SK-N-SH treated with all-trans-retinoic acid at 6 μM for 48 hours (cell line): ENCODE data around the gene DEGS2.

Source experiments
- ATAC-seq: fragments of 200-7000 bp; cut with Tn5 transposase; 3 replicates; pipeline ENCODE4 v1.9.1; 2020; ENCODE audit warnings: mild to moderate bottlenecking, moderate library complexity
- ARNTL ChIP-seq: fragments of 450-650 bp; formaldehyde crosslinking; IDR thresholded peaks from 2 replicates; pipeline ENCODE4 v1.5.0; 2020; ENCODE audit warnings: low read depth, mild to moderate bottlenecking, moderate library complexity, borderline replicate concordance
- BACH2 ChIP-seq: fragments of 250-450 bp; sonication (Bioruptor Pico); IDR thresholded peaks from 2 replicates; pipeline ENCODE4 v1.9.0; 2021; ENCODE audit warnings: mild to moderate bottlenecking, borderline replicate concordance
- CSDC2 ChIP-seq: fragments of 250-450 bp; sonication (Bioruptor Pico); IDR thresholded peaks from 2 replicates; pipeline ENCODE4 v1.5.0; 2020; ENCODE audit warnings: mild to moderate bottlenecking, moderate library complexity
- ESRRG ChIP-seq: fragments of 250-450 bp; sonication (Bioruptor Pico); IDR thresholded peaks from 2 replicates; pipeline ENCODE4 v1.6.1; 2021; ENCODE audit warnings: mild to moderate bottlenecking
- GLIS3 ChIP-seq: fragments of 250-450 bp; sonication (Bioruptor Pico); IDR thresholded peaks from 2 replicates; pipeline ENCODE4 v1.5.0; 2020; ENCODE audit warnings: mild to moderate bottlenecking, moderate library complexity
- ISL1 ChIP-seq: fragments of 250-450 bp; sonication (Bioruptor Pico); IDR thresholded peaks from 2 replicates; pipeline ENCODE4 v2.1.2; 2022; ENCODE audit warnings: mild to moderate bottlenecking, moderate library complexity
- PATZ1 ChIP-seq: fragments of 250-450 bp; sonication (Bioruptor Pico); IDR thresholded peaks from 2 replicates; pipeline ENCODE4 v1.8.0; 2020; ENCODE audit warnings: mild to moderate bottlenecking, moderate library complexity, borderline replicate concordance
- POU6F1 ChIP-seq: fragments of 250-450 bp; sonication (Bioruptor Pico); IDR thresholded peaks from 2 replicates; pipeline ENCODE4 v1.8.0; 2021; ENCODE audit warnings: low read depth, mild to moderate bottlenecking, moderate library complexity, borderline replicate concordance
- PPARA ChIP-seq: fragments of 250-450 bp; sonication (Bioruptor Pico); IDR thresholded peaks from 2 replicates; pipeline ENCODE4 v1.5.0; 2020; ENCODE audit warnings: mild to moderate bottlenecking, borderline replicate concordance
- RARB ChIP-seq: fragments of 250-450 bp; sonication (Bioruptor Pico); IDR thresholded peaks from 2 replicates; pipeline ENCODE4 v1.8.0; 2021; ENCODE audit warnings: mild to moderate bottlenecking, moderate library complexity
- SNAI2 ChIP-seq: fragments of 250-450 bp; sonication (Bioruptor Pico); IDR thresholded peaks from 2 replicates; pipeline ENCODE4 v1.5.0; 2020; ENCODE audit warnings: mild to moderate bottlenecking, moderate library complexity
- TCF4 ChIP-seq: fragments of 250-450 bp; sonication (Bioruptor Pico); IDR thresholded peaks from 2 replicates; pipeline ENCODE4 v1.8.0; 2021; ENCODE audit warnings: mild to moderate bottlenecking, moderate library complexity, borderline replicate concordance
- ZFP3 ChIP-seq: fragments of 250-450 bp; sonication (Bioruptor Pico); IDR thresholded peaks from 2 replicates; pipeline ENCODE4 v1.5.0; 2020; ENCODE audit warnings: mild to moderate bottlenecking, moderate library complexity
- ZNF8 ChIP-seq: fragments of 450-650 bp; formaldehyde crosslinking; IDR thresholded peaks from 2 replicates; pipeline ENCODE4 v1.5.0; 2020; ENCODE audit warnings: mild to moderate bottlenecking, moderate library complexity
- TF ChIP-seq, protein P1 (sequence below): fragments of 250-450 bp; sonication (Bioruptor Pico); IDR thresholded peaks from 2 replicates; pipeline ENCODE4 v1.5.1; 2020; ENCODE audit warnings: low read depth, mild to moderate bottlenecking, moderate library complexity
- TF ChIP-seq, protein P2 (sequence below): fragments of 250-450 bp; sonication (Bioruptor Pico); IDR thresholded peaks from 2 replicates; pipeline ENCODE4 v1.5.1; 2021; ENCODE audit warnings: mild to moderate bottlenecking, moderate library complexity
- TF ChIP-seq, protein P3 (sequence below): fragments of 250-450 bp; sonication (Bioruptor Pico); IDR thresholded peaks from 2 replicates; pipeline ENCODE4 v1.5.0; 2020; ENCODE audit warnings: mild to moderate bottlenecking, moderate library complexity

DEGS2 gene

GRCh38 chr14:100108840-100109593 is 50.4 kb downstream of the DEGS2 start:
- ATAC-seq = no peak
- TF ChIP-seq ISL1 (CRISPR knock-in tag) (no peak), ARNTL (CRISPR knock-in tag) (no peak), BACH2 (CRISPR knock-in tag) (no peak), ESRRG (CRISPR knock-in tag) (no peak), TCF4 (CRISPR knock-in tag) (no peak), RARB (no peak), ZNF8 (CRISPR knock-in tag) (no peak), PATZ1 (CRISPR knock-in tag) (no peak), PPARA (no peak), SNAI2 (no peak), GLIS3 (CRISPR knock-in tag) (no peak), CSDC2 (CRISPR knock-in tag) (no peak), POU6F1 (CRISPR knock-in tag) (no peak)
- TF ChIP-seq, protein P1, sequence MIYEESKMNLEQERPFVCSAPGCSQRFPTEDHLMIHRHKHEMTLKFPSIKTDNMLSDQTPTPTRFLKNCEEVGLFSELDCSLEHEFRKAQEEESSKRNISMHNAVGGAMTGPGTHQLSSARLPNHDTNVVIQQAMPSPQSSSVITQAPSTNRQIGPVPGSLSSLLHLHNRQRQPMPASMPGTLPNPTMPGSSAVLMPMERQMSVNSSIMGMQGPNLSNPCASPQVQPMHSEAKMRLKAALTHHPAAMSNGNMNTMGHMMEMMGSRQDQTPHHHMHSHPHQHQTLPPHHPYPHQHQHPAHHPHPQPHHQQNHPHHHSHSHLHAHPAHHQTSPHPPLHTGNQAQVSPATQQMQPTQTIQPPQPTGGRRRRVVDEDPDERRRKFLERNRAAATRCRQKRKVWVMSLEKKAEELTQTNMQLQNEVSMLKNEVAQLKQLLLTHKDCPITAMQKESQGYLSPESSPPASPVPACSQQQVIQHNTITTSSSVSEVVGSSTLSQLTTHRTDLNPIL (CRISPR knock-in tag) = no peak
- TF ChIP-seq, protein P2, sequence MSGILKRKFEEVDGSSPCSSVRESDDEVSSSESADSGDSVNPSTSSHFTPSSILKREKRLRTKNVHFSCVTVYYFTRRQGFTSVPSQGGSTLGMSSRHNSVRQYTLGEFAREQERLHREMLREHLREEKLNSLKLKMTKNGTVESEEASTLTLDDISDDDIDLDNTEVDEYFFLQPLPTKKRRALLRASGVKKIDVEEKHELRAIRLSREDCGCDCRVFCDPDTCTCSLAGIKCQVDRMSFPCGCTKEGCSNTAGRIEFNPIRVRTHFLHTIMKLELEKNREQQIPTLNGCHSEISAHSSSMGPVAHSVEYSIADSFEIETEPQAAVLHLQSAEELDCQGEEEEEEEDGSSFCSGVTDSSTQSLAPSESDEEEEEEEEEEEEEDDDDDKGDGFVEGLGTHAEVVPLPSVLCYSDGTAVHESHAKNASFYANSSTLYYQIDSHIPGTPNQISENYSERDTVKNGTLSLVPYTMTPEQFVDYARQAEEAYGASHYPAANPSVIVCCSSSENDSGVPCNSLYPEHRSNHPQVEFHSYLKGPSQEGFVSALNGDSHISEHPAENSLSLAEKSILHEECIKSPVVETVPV (CRISPR knock-in tag) = no peak
- TF ChIP-seq, protein P3, sequence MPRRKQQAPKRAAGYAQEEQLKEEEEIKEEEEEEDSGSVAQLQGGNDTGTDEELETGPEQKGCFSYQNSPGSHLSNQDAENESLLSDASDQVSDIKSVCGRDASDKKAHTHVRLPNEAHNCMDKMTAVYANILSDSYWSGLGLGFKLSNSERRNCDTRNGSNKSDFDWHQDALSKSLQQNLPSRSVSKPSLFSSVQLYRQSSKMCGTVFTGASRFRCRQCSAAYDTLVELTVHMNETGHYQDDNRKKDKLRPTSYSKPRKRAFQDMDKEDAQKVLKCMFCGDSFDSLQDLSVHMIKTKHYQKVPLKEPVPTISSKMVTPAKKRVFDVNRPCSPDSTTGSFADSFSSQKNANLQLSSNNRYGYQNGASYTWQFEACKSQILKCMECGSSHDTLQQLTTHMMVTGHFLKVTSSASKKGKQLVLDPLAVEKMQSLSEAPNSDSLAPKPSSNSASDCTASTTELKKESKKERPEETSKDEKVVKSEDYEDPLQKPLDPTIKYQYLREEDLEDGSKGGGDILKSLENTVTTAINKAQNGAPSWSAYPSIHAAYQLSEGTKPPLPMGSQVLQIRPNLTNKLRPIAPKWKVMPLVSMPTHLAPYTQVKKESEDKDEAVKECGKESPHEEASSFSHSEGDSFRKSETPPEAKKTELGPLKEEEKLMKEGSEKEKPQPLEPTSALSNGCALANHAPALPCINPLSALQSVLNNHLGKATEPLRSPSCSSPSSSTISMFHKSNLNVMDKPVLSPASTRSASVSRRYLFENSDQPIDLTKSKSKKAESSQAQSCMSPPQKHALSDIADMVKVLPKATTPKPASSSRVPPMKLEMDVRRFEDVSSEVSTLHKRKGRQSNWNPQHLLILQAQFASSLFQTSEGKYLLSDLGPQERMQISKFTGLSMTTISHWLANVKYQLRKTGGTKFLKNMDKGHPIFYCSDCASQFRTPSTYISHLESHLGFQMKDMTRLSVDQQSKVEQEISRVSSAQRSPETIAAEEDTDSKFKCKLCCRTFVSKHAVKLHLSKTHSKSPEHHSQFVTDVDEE = no peak
- TF ChIP-seq, all 23 proteins: peak for 0

- TF ChIP-seq ZFP3 (CRISPR knock-in tag) = no peak
- TF ChIP-seq, protein P3 = no peak
- TF ChIP-seq TCF4 (CRISPR knock-in tag) = peak; percentile 62; the same call in 1 of the 2 replicates
- TF ChIP-seq, all 23 proteins: peak for 1
- ATAC-seq = peak; percentile 90
Measured at GRCh38 chr14:100108042-100108825, 51.2 kb downstream of the DEGS2 start.
